Raji (cell line): ENCODE measurements around the gene GRM6.
A peak's percentile ranks its signal among the peaks of the same experiment; 100 is the strongest.

ENCODE experiments used
- POLR2A ChIP-seq: IDR thresholded peaks from 2 replicates; pipeline ENCODE4 v1.6.1; 2011; ENCODE audit warnings: low read depth, low read length, control low read depth; ENCODE audit not compliant: insufficient read depth

GRM6 gene

GRCh38 chr5:178994580-178995340, at the start of gene GRM6:
GRM6 (minus strand) TSS chr5:178995320; CDS start chr5:178994944, 376 bp downstream.
- no peak for TF ChIP-seq POLR2A

GRCh38 chr5:179044765-179045164, 49.6 kb upstream of the GRM6 start:
- no peak for TF ChIP-seq POLR2A

- no peak for TF ChIP-seq POLR2A
Measured at GRCh38 chr5:179033004-179033580, 38.0 kb upstream of the GRM6 start.

GRCh38 chr5:179023528-179024189, 28.5 kb upstream of the GRM6 start, which contains the start of gene ZNF879:
ZNF879 (plus strand) TSS chr5:179023804; CDS start chr5:179025005, 1,201 bp downstream.
- peak; percentile 45 for TF ChIP-seq POLR2A

- TF ChIP-seq POLR2A: no peak
Measured at GRCh38 chr5:179008667-179009066, 13.5 kb upstream of the GRM6 start.

GRCh38 chr5:179006564-179006963, 11.4 kb upstream of the GRM6 start:
- TF ChIP-seq POLR2A: no peak

- no peak for TF ChIP-seq POLR2A
Measured at GRCh38 chr5:178998441-178998840, 3.3 kb upstream of the GRM6 start.

- no peak for TF ChIP-seq POLR2A
Measured at GRCh38 chr5:178997191-178997590, 2.1 kb upstream of the GRM6 start.

GRCh38 chr5:178996156-178996555, 1.0 kb upstream of the GRM6 start:
- no peak for TF ChIP-seq POLR2A

GRCh38 chr5:178995341-178995690, 196 bp upstream of the GRM6 start:
- no peak for TF ChIP-seq POLR2A

GRCh38 chr5:178993955-178994579, 1.1 kb downstream of the GRM6 start:
- TF ChIP-seq POLR2A: no peak

- no peak for TF ChIP-seq POLR2A
Measured at GRCh38 chr5:178993236-178993765, 1.8 kb downstream of the GRM6 start.

- TF ChIP-seq POLR2A: no peak
Measured at GRCh38 chr5:178992291-178992895, 2.7 kb downstream of the GRM6 start.

GRCh38 chr5:178991190-178992145, 3.7 kb downstream of the GRM6 start:
- no peak for TF ChIP-seq POLR2A
